ENCODE data around the gene LPP.

DNA sequence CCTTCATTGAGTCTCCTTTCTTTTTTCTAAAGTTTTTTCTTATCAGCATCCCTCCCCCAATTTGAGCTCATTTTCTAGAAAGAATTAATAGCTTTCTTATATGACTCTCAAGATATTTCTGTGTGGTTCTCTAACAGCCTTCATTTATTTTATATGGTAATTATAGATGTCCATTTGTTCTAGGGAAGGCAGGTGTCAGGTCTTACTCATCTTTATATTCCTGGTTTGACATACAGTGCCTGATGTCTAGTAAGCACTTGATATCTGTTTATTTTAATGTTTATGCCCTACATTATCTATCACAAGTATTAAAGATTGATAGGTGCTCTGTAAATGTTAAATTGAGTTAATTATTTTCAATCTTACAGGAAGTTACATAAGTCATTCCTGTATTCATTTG is 591.1 kb downstream of the LPP start:
- TF ChIP-seq, protein P1, sequence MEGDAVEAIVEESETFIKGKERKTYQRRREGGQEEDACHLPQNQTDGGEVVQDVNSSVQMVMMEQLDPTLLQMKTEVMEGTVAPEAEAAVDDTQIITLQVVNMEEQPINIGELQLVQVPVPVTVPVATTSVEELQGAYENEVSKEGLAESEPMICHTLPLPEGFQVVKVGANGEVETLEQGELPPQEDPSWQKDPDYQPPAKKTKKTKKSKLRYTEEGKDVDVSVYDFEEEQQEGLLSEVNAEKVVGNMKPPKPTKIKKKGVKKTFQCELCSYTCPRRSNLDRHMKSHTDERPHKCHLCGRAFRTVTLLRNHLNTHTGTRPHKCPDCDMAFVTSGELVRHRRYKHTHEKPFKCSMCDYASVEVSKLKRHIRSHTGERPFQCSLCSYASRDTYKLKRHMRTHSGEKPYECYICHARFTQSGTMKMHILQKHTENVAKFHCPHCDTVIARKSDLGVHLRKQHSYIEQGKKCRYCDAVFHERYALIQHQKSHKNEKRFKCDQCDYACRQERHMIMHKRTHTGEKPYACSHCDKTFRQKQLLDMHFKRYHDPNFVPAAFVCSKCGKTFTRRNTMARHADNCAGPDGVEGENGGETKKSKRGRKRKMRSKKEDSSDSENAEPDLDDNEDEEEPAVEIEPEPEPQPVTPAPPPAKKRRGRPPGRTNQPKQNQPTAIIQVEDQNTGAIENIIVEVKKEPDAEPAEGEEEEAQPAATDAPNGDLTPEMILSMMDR (IDR thresholded peaks at IDR 0.05; ENCODE audit: insufficient read depth, low read depth, low read length): no peak
- no peak for TF ChIP-seq EZH2 (IDR thresholded peaks at IDR 0.05; ENCODE audit: insufficient read depth, low read length)
